Erythroblast (primary cell): ENCODE measurements around the gene RBPJ.

ENCODE experiments used
- GATA1 ChIP-seq: IDR thresholded peaks from 2 replicates; pipeline ENCODE4 v1.6.1; 2011; ENCODE audit warnings: low read depth, mild to moderate bottlenecking, control low read depth, low read length, moderate library complexity
- POLR2A ChIP-seq: IDR thresholded peaks from 2 replicates; pipeline ENCODE4 v1.6.1; 2011; ENCODE audit warnings: mild to moderate bottlenecking, low read length

GRCh38 chr4:26345565-26345938 is 24.7 kb downstream of the RBPJ start:
- no peak for TF ChIP-seq POLR2A
- no peak for TF ChIP-seq GATA1
